Nephron (organoid): ENCODE data around the gene PEX11G.

Source experiments
- H3K27ac Mint-ChIP-seq, 3 experiments: 2 replicates each; pipeline ENCODE4 v1.8.0; 2020; ENCODE audit warnings: mixed read lengths in 3 of 3, mild to moderate bottlenecking in 2 of 3, moderate library complexity in 1 of 3
- H3K27me3 Mint-ChIP-seq: 2 replicates; pipeline ENCODE4 v1.8.0; 2021; ENCODE audit warnings: low read depth, mild to moderate bottlenecking, moderate library complexity, mixed read lengths
- H3K36me3 Mint-ChIP-seq: 2 replicates; pipeline ENCODE4 v1.8.0; 2020; ENCODE audit warnings: low read depth, mixed read lengths
- H3K4me1 Mint-ChIP-seq: 2 replicates; pipeline ENCODE4 v1.8.0; 2020; ENCODE audit warnings: mixed read lengths
- H3K4me3 Mint-ChIP-seq, 3 experiments: 2 replicates each; pipeline ENCODE4 v1.8.0; 2020; ENCODE audit warnings: mild to moderate bottlenecking in 3 of 3, mixed read lengths in 3 of 3, moderate library complexity in 2 of 3
- H3K9me3 Mint-ChIP-seq: 2 replicates; pipeline ENCODE4 v1.8.0; 2020; ENCODE audit warnings: mixed read lengths
- TF ChIP-seq, protein P1 (sequence below), 3 experiments: fragments of 200-600 bp; sonication (generic); IDR thresholded peaks; one replicate each; pipeline ENCODE4 v1.5.0; 2021; ENCODE audit warnings: antibody characterized with exemption in 3 of 3; ENCODE audit not compliant: unreplicated experiment in 3 of 3

Gene PEX11G

DNA sequence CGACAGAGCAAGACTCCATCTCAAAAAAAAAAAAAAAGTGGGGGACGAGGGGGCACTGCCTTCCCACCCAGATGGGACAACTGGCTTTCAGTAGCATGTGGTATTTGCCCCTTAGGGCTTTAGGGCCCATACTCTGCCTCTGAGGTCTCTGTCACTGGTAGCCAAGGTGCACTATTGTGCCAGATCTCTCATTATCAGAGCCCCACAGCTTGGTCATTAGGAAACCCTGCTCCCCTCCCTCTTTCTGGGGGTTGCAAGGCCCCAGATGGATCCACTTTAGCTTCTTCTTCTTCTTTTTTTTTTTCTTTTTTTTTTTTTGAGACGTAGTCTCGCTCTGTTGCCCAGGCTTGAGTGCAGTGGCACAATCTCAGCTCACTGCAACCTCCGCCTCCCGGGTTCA, 15.8 kb upstream of the PEX11G start:
- H3K27ac Mint-ChIP-seq = no peak overlapping the region
- no peaks in the 10 kb centered on the region for H3K9me3 Mint-ChIP-seq
- no peaks in the 10 kb centered on the region for H3K36me3 Mint-ChIP-seq
- no peak overlapping the region for H3K4me3 Mint-ChIP-seq
- peaks cover 24% of the 10 kb centered on the region for H3K27me3 Mint-ChIP-seq
- H3K4me1 Mint-ChIP-seq = no peaks in the 10 kb centered on the region
- TF ChIP-seq, protein P1, sequence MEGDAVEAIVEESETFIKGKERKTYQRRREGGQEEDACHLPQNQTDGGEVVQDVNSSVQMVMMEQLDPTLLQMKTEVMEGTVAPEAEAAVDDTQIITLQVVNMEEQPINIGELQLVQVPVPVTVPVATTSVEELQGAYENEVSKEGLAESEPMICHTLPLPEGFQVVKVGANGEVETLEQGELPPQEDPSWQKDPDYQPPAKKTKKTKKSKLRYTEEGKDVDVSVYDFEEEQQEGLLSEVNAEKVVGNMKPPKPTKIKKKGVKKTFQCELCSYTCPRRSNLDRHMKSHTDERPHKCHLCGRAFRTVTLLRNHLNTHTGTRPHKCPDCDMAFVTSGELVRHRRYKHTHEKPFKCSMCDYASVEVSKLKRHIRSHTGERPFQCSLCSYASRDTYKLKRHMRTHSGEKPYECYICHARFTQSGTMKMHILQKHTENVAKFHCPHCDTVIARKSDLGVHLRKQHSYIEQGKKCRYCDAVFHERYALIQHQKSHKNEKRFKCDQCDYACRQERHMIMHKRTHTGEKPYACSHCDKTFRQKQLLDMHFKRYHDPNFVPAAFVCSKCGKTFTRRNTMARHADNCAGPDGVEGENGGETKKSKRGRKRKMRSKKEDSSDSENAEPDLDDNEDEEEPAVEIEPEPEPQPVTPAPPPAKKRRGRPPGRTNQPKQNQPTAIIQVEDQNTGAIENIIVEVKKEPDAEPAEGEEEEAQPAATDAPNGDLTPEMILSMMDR (IDR thresholded peaks at IDR 0.05; ENCODE audit: unreplicated experiment in 3 of 3) = no peak

- Mint-ChIP-seq H3K4me1 (no peaks in the 10 kb centered on the region), H3K9me3 (no peaks in the 10 kb centered on the region), H3K27ac (no peak overlapping the region), H3K4me3 (peak overlapping the region in 1 of 3 experiments; percentile 25), H3K27me3 (peaks cover 23% of the 10 kb centered on the region), H3K36me3 (no peaks in the 10 kb centered on the region)
- TF ChIP-seq, protein P1 (IDR thresholded peaks at IDR 0.05; ENCODE audit: unreplicated experiment in 3 of 3) = no peak
Measured at GRCh38 chr19:7502552-7502951, 13.7 kb upstream of the PEX11G start.

GRCh38 chr19:7500811-7501450, 12.1 kb upstream of the PEX11G start:
- Mint-ChIP-seq H3K27ac (no peak overlapping the region), H3K9me3 (no peaks in the 10 kb centered on the region), H3K4me1 (no peaks in the 10 kb centered on the region), H3K4me3 (peak overlapping the region; percentile 73 to 77 (median 75)), H3K27me3 (peaks cover 32% of the 10 kb centered on the region), H3K36me3 (no peaks in the 10 kb centered on the region)
- TF ChIP-seq, protein P1 (IDR thresholded peaks at IDR 0.05; ENCODE audit: unreplicated experiment in 3 of 3) = peak in 1 of 3 experiments; percentile 21

DNA sequence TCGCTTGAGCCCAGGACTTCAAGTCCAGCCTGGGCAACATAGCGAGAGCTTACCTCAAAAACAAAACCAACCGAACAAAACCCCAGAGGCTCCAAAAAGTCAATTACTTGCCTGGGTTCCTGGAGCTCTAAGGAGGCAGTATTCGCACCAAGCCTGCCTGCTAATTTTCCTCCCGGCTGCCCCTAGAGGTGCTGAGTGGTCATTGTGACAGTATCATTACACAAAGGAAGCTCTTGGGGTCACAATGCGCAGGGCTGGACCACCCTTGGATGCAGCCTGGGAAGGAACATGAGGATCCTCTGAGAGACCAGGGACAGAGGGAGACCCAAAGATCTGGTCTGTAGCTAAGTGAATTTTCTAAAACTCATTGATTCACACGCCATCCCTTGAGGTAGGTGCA, 8.5 kb upstream of the PEX11G start:
- TF ChIP-seq, protein P1 (IDR thresholded peaks at IDR 0.05; ENCODE audit: unreplicated experiment in 3 of 3) = peak; percentile 31 to 39 (median 36)
- H3K4me1 Mint-ChIP-seq = peaks cover 6% of the 10 kb centered on the region
- H3K27ac Mint-ChIP-seq = no peak overlapping the region
- no peaks in the 10 kb centered on the region for H3K9me3 Mint-ChIP-seq
- H3K4me3 Mint-ChIP-seq = peak overlapping the region in 2 of 3 experiments; percentile 15 to 37
- H3K27me3 Mint-ChIP-seq = peaks cover 27% of the 10 kb centered on the region
- no peaks in the 10 kb centered on the region for H3K36me3 Mint-ChIP-seq

DNA sequence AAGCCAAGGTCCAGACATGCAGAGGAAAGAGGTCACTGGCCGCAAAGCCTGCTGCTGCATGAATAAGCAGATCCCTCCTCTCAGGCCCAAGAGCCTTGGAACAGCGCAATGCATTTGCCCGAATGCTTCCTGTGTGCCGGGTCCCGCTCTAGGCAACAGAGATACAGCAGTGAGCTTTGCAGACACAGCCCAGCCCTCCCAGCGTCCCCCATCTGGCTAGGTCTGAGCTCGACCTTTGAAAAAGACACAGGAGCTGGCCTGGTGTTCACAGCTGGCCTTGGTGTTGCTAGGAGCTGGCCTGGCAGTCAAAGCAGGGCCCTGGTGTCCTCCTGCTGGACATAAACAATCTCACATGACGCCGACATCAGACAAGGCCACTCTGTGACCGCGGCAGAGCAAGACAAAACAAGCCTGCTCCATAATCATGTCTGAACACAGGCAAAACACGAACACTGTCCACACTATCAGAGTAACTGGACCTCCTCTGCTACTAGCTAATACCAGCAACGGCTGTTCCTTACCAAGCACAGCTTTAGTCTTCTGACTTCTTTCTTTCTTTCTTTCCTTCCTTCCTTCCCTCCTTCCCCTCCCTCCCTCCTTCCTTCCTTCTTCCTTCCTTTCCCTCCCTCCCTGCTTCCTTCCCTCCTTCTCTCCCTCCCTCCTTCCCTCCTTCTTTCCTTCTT, 5.7 kb upstream of the PEX11G start:
- Mint-ChIP-seq H3K9me3 (no peaks in the 10 kb centered on the region), H3K27me3 (peaks cover 13% of the 10 kb centered on the region), H3K4me3 (peak overlapping the region in 1 of 3 experiments; percentile 26), H3K4me1 (peaks cover 13% of the 10 kb centered on the region), H3K36me3 (no peaks in the 10 kb centered on the region), H3K27ac (peak overlapping the region; percentile 84 to 96 (median 94))
- TF ChIP-seq, protein P1 (IDR thresholded peaks at IDR 0.05; ENCODE audit: unreplicated experiment in 3 of 3) = peak in 2 of 3 experiments; percentile 24 to 28
